Measurements from ENCODE around the gene RAD18.

RAD18 gene

GRCh38 chr3:8864402-8865350, 98.6 kb downstream of the RAD18 start:
- no peak for FAIRE-seq

GRCh38 chr3:8863891-8864290, 99.4 kb downstream of the RAD18 start:
- no peak for FAIRE-seq

GRCh38 chr3:8857720-8858367, 105.4 kb downstream of the RAD18 start:
- no peak for FAIRE-seq

- FAIRE-seq, result no peak
Observed at GRCh38 chr3:8856721-8857120, 106.6 kb downstream of the RAD18 start.

GRCh38 chr3:8856071-8856470, 107.2 kb downstream of the RAD18 start:
- no peak for FAIRE-seq

GRCh38 chr3:8854656-8855055, 108.6 kb downstream of the RAD18 start:
- FAIRE-seq, result no peak

GRCh38 chr3:8853081-8853480, 110.2 kb downstream of the RAD18 start:
- no peak for FAIRE-seq

- FAIRE-seq, result no peak
Observed at GRCh38 chr3:8852511-8852910, 110.8 kb downstream of the RAD18 start.

GRCh38 chr3:8851703-8852102, 111.6 kb downstream of the RAD18 start:
- FAIRE-seq, result no peak

- FAIRE-seq, result no peak
Observed at GRCh38 chr3:8848696-8849131, 114.6 kb downstream of the RAD18 start.

GRCh38 chr3:8847317-8847716, 116.0 kb downstream of the RAD18 start:
- FAIRE-seq, result no peak

- FAIRE-seq, result no peak
Observed at GRCh38 chr3:8846176-8846575, 117.1 kb downstream of the RAD18 start.

GRCh38 chr3:8845641-8846040, 117.6 kb downstream of the RAD18 start:
- FAIRE-seq, result no peak

GRCh38 chr3:8843347-8843746, 119.9 kb downstream of the RAD18 start:
- no peak for FAIRE-seq

GRCh38 chr3:8842293-8842692, 121.0 kb downstream of the RAD18 start:
- no peak for FAIRE-seq

- no peak for FAIRE-seq
Observed at GRCh38 chr3:8841472-8841871, 121.8 kb downstream of the RAD18 start.

GRCh38 chr3:8840556-8840955, 122.7 kb downstream of the RAD18 start:
- no peak for FAIRE-seq

- no peak for FAIRE-seq
Observed at GRCh38 chr3:8839607-8840325, 123.5 kb downstream of the RAD18 start.

GRCh38 chr3:8838765-8839423, 124.4 kb downstream of the RAD18 start:
- FAIRE-seq, result no peak

GRCh38 chr3:8838234-8838633, 125.0 kb downstream of the RAD18 start:
- no peak for FAIRE-seq

- FAIRE-seq, result no peak
Observed at GRCh38 chr3:8837162-8837561, 126.1 kb downstream of the RAD18 start.

GRCh38 chr3:8836096-8836495, 127.2 kb downstream of the RAD18 start:
- FAIRE-seq, result no peak

- no peak for FAIRE-seq
Observed at GRCh38 chr3:8835385-8835784, 127.9 kb downstream of the RAD18 start.
